ENCODE results near the gene MDGA2. TPM values are rescaled to one million over a fixed set of nuclear protein-coding genes. Genes with fewer than 3 reads are reported as not detected.

MDGA2 gene
- total RNA-seq, 1 donor from 2014 or later: 1.3 TPM

- no peak overlapping the region for H3K4me3 Mint-ChIP-seq
- TF ChIP-seq CTCF (conservative IDR thresholded peaks at IDR 0.05): peak; percentile 87
- no peaks in the 10 kb centered on the region for H3K27me3 Mint-ChIP-seq
- H3K4me1 Mint-ChIP-seq (ENCODE audit: unreplicated experiment): peaks cover 5% of the 10 kb centered on the region
- no peaks in the 10 kb centered on the region for H3K36me3 Mint-ChIP-seq
- peak; percentile 67 for DNase-seq (ENCODE audit: extremely low spot score, unreplicated experiment)
- H3K27ac Mint-ChIP-seq: no peak overlapping the region
- peaks cover 5% of the 10 kb centered on the region for H3K9me3 Mint-ChIP-seq
Measured at GRCh38 chr14:47278233-47278842, 397.1 kb downstream of the MDGA2 start.

GRCh38 chr14:47277703-47278102 is 397.7 kb downstream of the MDGA2 start:
- no peak overlapping the region for H3K4me3 Mint-ChIP-seq
- no peak for DNase-seq (ENCODE audit: extremely low spot score, unreplicated experiment)
- no peaks in the 10 kb centered on the region for H3K27me3 Mint-ChIP-seq
- H3K36me3 Mint-ChIP-seq: no peaks in the 10 kb centered on the region
- H3K27ac Mint-ChIP-seq: peak overlapping the region; percentile 93
- peaks cover 5% of the 10 kb centered on the region for H3K4me1 Mint-ChIP-seq (ENCODE audit: unreplicated experiment)
- peaks cover 5% of the 10 kb centered on the region for H3K9me3 Mint-ChIP-seq
- TF ChIP-seq CTCF (conservative IDR thresholded peaks at IDR 0.05): no peak

GRCh38 chr14:47276931-47277330 is 398.5 kb downstream of the MDGA2 start:
- Mint-ChIP-seq H3K27ac (no peak overlapping the region), H3K9me3 (peaks cover 5% of the 10 kb centered on the region), H3K36me3 (no peaks in the 10 kb centered on the region), H3K4me3 (no peak overlapping the region), H3K27me3 (no peaks in the 10 kb centered on the region), H3K4me1 (ENCODE audit: unreplicated experiment) (peaks cover 5% of the 10 kb centered on the region)
- no peak for DNase-seq (ENCODE audit: extremely low spot score, unreplicated experiment)
- no peak for TF ChIP-seq CTCF (conservative IDR thresholded peaks at IDR 0.05)

- Mint-ChIP-seq H3K4me3 (no peak overlapping the region), H3K27me3 (no peaks in the 10 kb centered on the region), H3K27ac (no peak overlapping the region), H3K9me3 (peaks cover 5% of the 10 kb centered on the region), H3K36me3 (no peaks in the 10 kb centered on the region), H3K4me1 (ENCODE audit: unreplicated experiment) (peaks cover 5% of the 10 kb centered on the region)
- no peak for TF ChIP-seq CTCF (conservative IDR thresholded peaks at IDR 0.05)
- no peak for DNase-seq (ENCODE audit: extremely low spot score, unreplicated experiment)
Measured at GRCh38 chr14:47273939-47274338, 401.5 kb downstream of the MDGA2 start.

GRCh38 chr14:47270715-47271114 is 404.7 kb downstream of the MDGA2 start:
- TF ChIP-seq CTCF (conservative IDR thresholded peaks at IDR 0.05): no peak
- no peaks in the 10 kb centered on the region for H3K4me1 Mint-ChIP-seq (ENCODE audit: unreplicated experiment)
- no peaks in the 10 kb centered on the region for H3K27me3 Mint-ChIP-seq
- no peaks in the 10 kb centered on the region for H3K9me3 Mint-ChIP-seq
- no peak overlapping the region for H3K4me3 Mint-ChIP-seq
- DNase-seq (ENCODE audit: extremely low spot score, unreplicated experiment): no peak
- H3K36me3 Mint-ChIP-seq: no peaks in the 10 kb centered on the region
- no peak overlapping the region for H3K27ac Mint-ChIP-seq
